Measurements from ENCODE around the gene DNASE1L2. TPM values are rescaled to one million over a fixed set of nuclear protein-coding genes. Genes with fewer than 3 reads are reported as not detected.

The DNASE1L2 gene
- total RNA-seq (2021; ENCODE audit: unreplicated experiment) (1.9 TPM), Bru-seq, nascent RNA (percentile 27 among the genes with signal in this experiment), BruChase-seq, experiment 1, labeled RNA remaining after a 6-hour chase (percentile 41 among the genes with signal in this experiment), BruChase-seq, experiment 2, labeled RNA remaining after a 2-hour chase (percentile 37 among the genes with signal in this experiment)
- polyA plus RNA-seq (2012), result 1.0 and 1.3 TPM in 2 replicates
- long read RNA-seq, partial matches to known transcripts, result 1 of 1 reads
- long read RNA-seq, other reads (novel, unspliced or antisense), result 0 of 1 reads

- TF ChIP-seq SIN3A (IDR thresholded peaks at IDR 0.05; ENCODE audit: low read depth) (no peak), RAD21 (IDR thresholded peaks at IDR 0.05; ENCODE audit: low read depth) (no peak), POLR2AphosphoS5 (IDR thresholded peaks at IDR 0.05; ENCODE audit: low read depth, low read length) (no peak), ATF3 (IDR thresholded peaks at IDR 0.05) (no peak), EZH2 (IDR thresholded peaks at IDR 0.05) (no peak), ZBTB33 (IDR thresholded peaks at IDR 0.05; ENCODE audit: extremely low read depth, insufficient replicate concordance, low read length) (no peak), REST (IDR thresholded peaks at IDR 0.05; ENCODE audit: low read depth) (no peak), POLR2A (IDR thresholded peaks at IDR 0.05; ENCODE audit: borderline replicate concordance, extremely low read depth, insufficient read depth, insufficient read length) (no peak), CTCF (IDR thresholded peaks at IDR 0.05 in 2 of 3, conservative IDR thresholded peaks at IDR 0.05 in 1 of 3; ENCODE audit: borderline replicate concordance in 1 of 3, insufficient read depth in 1 of 3, low read depth in 2 of 3, low read length in 2 of 3) (no peak), TCF7L2 (IDR thresholded peaks at IDR 0.05; ENCODE audit: borderline replicate concordance, extremely low read depth, insufficient read depth, insufficient read length) (no peak)
- intact Hi-C loops (cut with micrococcal nuclease), result no loop called here
- Histone ChIP-seq H2AFZ (ENCODE audit: low read depth, low read length, poor library complexity, severe bottlenecking) (no peak within 1 kb of the TSS), H3K79me2 (ENCODE audit: insufficient read depth, low read length) (no peaks in the 10 kb centered on the region), H3K4me1 (ENCODE audit: control insufficient read depth in 1 of 2, insufficient read depth in 2 of 2, low read length in 2 of 2) (peaks cover 0 to 14% of the 10 kb centered on the region in 2 experiments; a peak in 3 of 4 replicates), H3K9me3 (ENCODE audit: control insufficient read depth in 1 of 2, insufficient read depth in 1 of 2, low read depth in 1 of 2, low read length in 2 of 2) (no peaks in the 10 kb centered on the region), H3K36me3 (ENCODE audit: control insufficient read depth in 1 of 2, insufficient read depth in 2 of 2, low read length in 2 of 2) (peaks cover 1 to 3% of the 10 kb centered on the region in 2 experiments; a peak in 1 of 4 replicates), H3K27ac (ENCODE audit: low read depth, low read length) (no peak within 1 kb of the TSS; the same call in 1 of the 2 replicates), H3K27me3 (ENCODE audit: insufficient read depth, low read length) (no peaks in the 10 kb centered on the region), H3K9me2 (ENCODE audit: insufficient read depth) (no peaks in the 10 kb centered on the region), H3K4me3 (replicated peaks in 1 of 2; ENCODE audit: low read depth in 1 of 2, low read length in 2 of 2) (no peak within 1 kb of the TSS), H4K20me1 (ENCODE audit: insufficient read depth) (no peaks in the 10 kb centered on the region), H3K9ac (ENCODE audit: low read length) (no peak within 1 kb of the TSS), H3K4me2 (ENCODE audit: low read length) (no peak within 1 kb of the TSS; the same call in 1 of the 2 replicates)
- DNase-seq (ENCODE audit: low read depth, low spot score) (no peak), ATAC-seq (peak; percentile 51)
- ChIA-PET RAD21 (ENCODE audit: low non-redundant PET in 1 of 2, low total read pairs in 2 of 2, uncharacterized antibody in 2 of 2, unreplicated experiment in 2 of 2) (no interaction called here), POLR2A (no interaction called here), CTCF (no interaction called here)
- no TSS peak for BruUV-seq (replicated peaks)
These were observed at the start of gene DNASE1L2 for GRCh38 chr16:2236337-2237101. Gene DNASE1L2 (plus strand): TSS chr16:2236444. CDS start chr16:2236817, 373 bp downstream.

Data from HCT116 (cell line).